HG03442 (cell line): ENCODE data around the gene USF3.
A peak's percentile ranks its signal among the peaks of the same experiment; 100 is the strongest.

Source experiments
- ATAC-seq: cut with Tn5 transposase; IDR thresholded peaks from one replicate; pipeline ENCODE4 v1.9.1; 2021; ENCODE audit warnings: mild to moderate bottlenecking, moderate library complexity; ENCODE audit not compliant: unreplicated experiment

USF3 gene

DNA sequence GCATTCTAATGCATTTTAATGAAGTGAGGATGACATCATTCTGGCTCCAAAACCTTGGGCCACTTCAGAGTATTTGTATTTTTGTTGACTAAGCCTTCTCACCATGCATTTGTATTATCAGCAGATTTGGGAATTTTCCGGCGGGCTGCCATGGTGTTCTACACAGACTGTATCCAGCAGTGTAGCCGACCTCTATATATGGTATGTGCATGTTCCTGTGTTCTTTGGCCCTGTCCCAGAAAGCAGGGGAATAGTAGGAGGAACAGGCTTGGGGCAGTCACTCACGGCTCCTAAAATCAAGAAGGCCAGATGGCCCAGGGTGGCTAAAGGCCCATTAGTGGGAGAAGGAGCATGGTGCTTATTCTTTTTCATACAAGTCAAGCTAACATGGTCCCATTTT, 80.5 kb downstream of the USF3 start:
- no peak for ATAC-seq

DNA sequence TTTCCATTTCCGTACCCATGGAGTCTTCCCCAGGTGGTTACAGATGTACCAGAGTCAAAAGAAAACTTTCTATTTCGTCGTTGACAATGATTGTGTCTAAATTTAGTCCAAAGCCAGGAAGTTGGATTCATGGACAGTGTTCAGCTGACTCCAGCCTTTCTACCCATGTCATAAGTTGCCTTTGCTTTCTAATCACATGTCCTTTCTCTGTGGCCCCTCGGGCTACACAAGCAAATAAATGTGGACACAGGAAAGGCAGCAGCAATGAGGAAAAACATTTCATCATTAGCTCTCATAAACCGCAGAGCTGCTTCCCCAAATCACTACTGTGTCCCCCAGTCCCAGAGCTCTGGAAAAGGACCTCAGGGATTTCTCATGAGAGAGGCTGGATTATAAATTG, 82.0 kb downstream of the USF3 start:
- ATAC-seq = no peak

DNA sequence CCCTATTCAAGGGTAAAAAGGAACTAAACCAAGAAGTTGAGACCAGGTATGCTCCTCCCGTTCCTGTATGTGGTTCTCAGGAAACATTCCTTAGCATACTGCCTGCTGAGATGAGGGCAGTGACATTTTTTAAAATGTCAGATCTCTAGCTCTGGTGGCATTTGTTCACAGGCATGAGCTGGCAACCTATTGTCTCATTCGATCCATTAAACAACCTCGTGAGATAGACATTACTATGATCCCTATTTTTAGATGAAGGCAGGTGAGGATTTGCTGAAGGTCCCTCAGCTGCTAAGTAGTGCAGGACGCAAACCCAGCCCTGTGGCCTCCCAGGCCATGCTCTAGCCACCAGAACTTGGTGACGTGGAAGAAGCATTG, 89.2 kb downstream of the USF3 start:
- ATAC-seq = no peak

DNA sequence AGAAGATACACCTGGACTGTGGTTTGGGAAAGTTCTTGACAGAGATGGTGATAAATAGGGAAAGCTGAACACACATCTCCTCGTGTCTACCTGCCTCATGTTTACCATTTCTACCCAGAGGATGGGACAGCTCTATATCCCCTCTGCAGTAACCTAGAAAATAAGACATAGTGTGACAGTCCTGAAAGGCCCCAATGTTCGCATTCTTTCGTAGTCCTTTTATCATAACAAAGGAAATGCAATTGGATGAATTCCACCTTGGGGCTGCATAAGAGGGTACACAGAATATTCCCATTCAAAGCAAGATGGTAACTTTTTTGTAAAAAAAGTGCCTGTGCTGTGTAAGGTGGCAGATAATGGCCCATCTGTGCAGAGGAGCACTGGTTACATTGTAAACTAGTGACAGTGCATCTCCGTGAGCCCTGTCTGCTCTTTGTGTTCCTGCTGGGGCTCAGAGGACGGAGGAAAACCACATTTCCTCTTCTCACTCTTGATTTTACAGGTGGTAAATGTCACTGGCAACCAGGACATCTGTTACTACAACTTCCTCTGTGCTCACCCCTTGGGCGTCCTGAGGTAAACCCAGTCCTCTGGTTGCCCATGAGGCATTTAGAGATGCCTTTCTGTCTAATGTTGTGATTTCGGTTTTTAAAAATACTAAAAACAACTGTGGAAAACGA, 89.8 kb downstream of the USF3 start:
- ATAC-seq = peak; percentile 99

DNA sequence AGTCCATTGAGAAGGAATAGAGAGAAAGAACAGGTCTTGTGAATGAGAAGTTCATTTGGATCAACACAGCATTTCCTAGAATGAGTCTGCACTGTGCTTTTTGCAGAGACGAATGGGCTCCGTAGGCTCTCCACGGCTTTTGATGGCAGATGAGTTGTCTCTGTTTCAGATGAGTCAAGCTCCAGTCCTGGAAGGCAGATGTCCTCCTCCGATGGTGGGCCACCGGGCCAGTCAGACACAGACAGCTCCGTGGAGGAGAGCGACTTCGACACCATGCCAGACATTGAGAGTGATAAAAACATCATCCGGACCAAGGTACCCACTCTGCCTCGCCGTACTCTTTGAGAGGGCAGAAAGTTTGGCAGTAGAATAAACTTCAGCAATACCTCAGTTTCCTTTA, 93.6 kb downstream of the USF3 start:
- ATAC-seq = no peak

DNA sequence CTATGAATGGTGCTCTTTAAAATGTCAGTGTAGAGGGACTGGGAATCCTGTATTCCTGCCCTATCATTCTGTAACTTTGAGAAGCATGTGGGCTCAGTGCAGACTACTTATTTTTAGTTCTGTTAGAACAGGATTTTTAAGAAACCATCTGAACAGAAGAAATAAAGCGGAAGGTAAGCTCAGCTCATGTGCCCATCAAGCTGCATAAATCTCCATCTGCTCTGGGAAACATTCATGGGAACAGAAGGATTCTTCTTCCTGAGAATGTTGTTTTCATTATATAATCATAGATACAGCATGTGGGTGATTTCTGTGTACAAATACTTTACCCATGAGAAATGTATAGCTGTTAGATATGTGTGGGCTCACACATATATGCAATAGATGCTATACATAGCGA, 94.2 kb downstream of the USF3 start:
- ATAC-seq = no peak

DNA sequence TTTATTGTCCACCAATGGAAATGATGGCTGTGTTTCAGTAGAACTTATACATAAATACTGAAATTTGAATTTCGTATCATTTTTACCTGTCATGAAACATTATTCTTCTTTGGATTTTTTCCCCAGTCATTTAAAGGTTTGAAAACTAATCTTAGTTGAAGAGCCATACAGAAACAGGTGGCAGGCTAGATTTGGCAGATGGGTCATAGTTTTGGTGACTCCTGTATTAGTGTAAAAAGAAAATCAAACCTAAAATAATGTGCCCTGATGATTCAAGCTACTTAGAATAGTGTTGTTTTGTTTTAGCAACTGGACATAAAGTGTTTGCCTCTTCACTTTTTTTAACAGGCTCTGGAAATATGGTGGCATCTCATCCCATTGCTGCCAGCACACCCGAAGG, 95.2 kb downstream of the USF3 start:
- ATAC-seq = no peak

DNA sequence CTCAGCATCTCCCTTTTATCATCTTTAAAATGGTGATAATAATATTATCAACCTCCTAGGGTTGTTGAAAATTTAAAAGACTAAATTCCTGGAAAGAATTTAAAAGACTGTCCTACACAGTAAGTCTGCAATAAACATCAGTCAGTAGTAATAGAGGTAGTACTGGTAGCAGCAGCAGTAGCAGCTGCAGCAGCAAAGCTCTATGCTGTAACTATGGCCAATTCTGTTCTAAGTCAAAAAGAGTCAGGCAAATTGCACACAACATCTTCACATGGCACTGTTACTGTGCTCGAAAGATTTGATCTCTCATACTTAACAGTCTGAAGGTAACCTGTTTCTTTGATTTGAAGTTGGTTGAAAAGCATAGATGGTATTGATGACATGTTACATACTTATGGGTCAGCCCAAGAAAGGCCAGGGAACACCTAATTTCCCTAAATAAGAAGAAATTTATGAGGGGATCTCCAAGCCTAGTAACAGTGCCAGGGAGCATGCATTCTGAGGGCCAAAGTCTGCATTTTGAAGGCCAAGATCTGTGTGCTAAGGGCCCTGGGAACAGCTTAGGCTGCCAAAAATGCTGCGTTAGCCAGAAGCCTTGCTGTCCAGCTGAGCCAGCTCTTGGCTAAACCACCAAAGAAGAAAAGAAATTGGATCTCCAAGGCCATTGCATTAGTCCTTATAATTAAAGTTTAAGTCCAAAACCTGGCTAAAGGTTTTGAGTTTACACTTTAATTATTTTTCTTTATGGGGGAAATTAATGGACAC, 95.8 kb downstream of the USF3 start:
- no peak for ATAC-seq
